Bronchial epithelial cell (primary cell): ENCODE results near the gene CRTAC1. TPM values are rescaled to one million over a fixed set of nuclear protein-coding genes. Genes with fewer than 3 reads are reported as not detected.

Experiments used
- DNase-seq: peaks from one replicate; pipeline ENCODE4 v3.0.0-alpha.2; 2010; ENCODE audit warnings: low read depth
- FAIRE-seq: peaks from 2 replicates; lab custom pipeline; 2011; peaks lifted over from hg19 to GRCh38; lab: Jason Lieb, UNC
- H3K27me3 ChIP-seq: 2 replicates; pipeline ENCODE4 v1.5.1; 2011; ENCODE audit warnings: low read length; ENCODE audit not compliant: control insufficient read depth, insufficient read depth
- H3K36me3 ChIP-seq: 2 replicates; pipeline ENCODE4 v1.5.1; 2011; ENCODE audit warnings: low read length; ENCODE audit not compliant: control insufficient read depth, insufficient read depth
- H3K4me3 ChIP-seq: 2 replicates; pipeline ENCODE4 v1.5.1; 2011; ENCODE audit warnings: mild to moderate bottlenecking, low read depth, low read length, control low read depth
- CTCF ChIP-seq: IDR thresholded peaks from 2 replicates; pipeline ENCODE4 v1.5.1; 2011; ENCODE audit warnings: mild to moderate bottlenecking, moderate library complexity, low read length, control low read depth, inconsistent platforms; ENCODE audit not compliant: insufficient read depth, severe bottlenecking
- total RNA-seq: library from RNA; depleted of rRNA; stranded (reverse); fragments of >200 nt; gene quantifications from 2 replicates; pipeline ENCODE4 v1.2.1, GENCODE V29; 2014

Gene CRTAC1
- total RNA-seq, 1 donor from 2014 or later: not detected

- no peaks in the 10 kb centered on the region for H3K36me3 ChIP-seq
- peaks cover 3% of the 10 kb centered on the region for H3K27me3 ChIP-seq
- FAIRE-seq: no peak
- H3K4me3 ChIP-seq: no peak overlapping the region
- TF ChIP-seq CTCF: no peak
- DNase-seq: no peak
Measured at GRCh38 chr10:97903128-97904017, 127.0 kb downstream of the CRTAC1 start.

DNA sequence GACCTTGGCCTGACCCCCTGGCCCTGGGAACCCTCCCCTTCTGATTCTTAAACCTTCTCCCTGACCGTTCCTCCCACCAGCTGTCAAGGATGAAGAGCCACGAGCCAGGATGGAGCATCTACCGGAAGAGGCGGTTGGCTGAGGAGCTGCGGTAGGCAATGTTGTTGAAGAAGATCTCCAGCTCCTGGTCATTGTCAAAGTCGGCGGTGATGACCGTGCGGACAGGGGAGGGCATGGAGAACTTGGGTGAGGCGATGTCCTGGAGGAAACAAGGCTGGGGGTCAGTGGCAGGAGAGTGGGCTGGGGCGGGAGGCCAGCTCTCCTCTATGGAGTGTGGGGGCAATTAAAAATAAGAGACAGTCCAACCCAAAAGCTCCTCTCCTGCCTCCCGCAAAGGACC lies 129.0 kb downstream of the CRTAC1 start:
- H3K27me3 ChIP-seq: peaks cover 10% of the 10 kb centered on the region
- no peak for DNase-seq
- no peak overlapping the region for H3K4me3 ChIP-seq
- no peaks in the 10 kb centered on the region for H3K36me3 ChIP-seq
- no peak for TF ChIP-seq CTCF
- FAIRE-seq: no peak

- FAIRE-seq: no peak
- H3K27me3 ChIP-seq: peaks cover 10% of the 10 kb centered on the region
- H3K36me3 ChIP-seq: no peaks in the 10 kb centered on the region
- TF ChIP-seq CTCF: no peak
- H3K4me3 ChIP-seq: no peak overlapping the region
- no peak for DNase-seq
Measured at GRCh38 chr10:97898429-97898828, 132.0 kb downstream of the CRTAC1 start.

- FAIRE-seq: no peak
- no peak for DNase-seq
- H3K4me3 ChIP-seq: no peak overlapping the region
Measured at GRCh38 chr10:97896756-97897358, 133.6 kb downstream of the CRTAC1 start.

DNA sequence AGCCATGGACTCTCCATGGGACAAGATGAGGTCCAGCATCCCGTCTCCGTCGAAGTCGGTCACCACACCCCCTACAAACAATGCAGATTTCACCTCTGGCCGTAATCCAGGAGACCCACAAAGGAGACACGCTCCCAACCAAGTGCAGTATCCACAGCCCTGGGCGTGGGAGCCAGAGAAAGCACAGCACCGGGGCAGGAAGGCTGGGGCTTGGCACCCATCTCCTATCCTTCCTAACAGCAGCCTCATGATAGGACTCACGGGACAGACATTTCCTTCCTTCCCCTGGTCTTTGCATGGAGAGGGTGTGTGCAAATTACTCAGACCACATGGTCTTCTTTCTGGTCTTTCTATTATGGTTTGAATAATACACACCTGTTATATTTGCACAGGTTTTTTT lies 134.5 kb downstream of the CRTAC1 start:
- Histone ChIP-seq H3K27me3 (peaks cover 10% of the 10 kb centered on the region), H3K4me3 (no peak overlapping the region), H3K36me3 (no peaks in the 10 kb centered on the region)
- FAIRE-seq (peak; percentile 55), DNase-seq (peak; percentile 12)
- TF ChIP-seq CTCF: no peak

More at GRCh38 chr10:97896756-97897358, 133.6 kb downstream of the CRTAC1 start:
- Histone ChIP-seq H3K36me3 (no peaks in the 10 kb centered on the region), H3K27me3 (peaks cover 10% of the 10 kb centered on the region)
- TF ChIP-seq CTCF: no peak
